H1 (cell line): ENCODE measurements around the gene CACNA1A. TPM values are rescaled to one million over a fixed set of nuclear protein-coding genes. Genes with fewer than 3 reads are reported as not detected.

Source experiments
- CTCF ChIA-PET: fragments of 300-600 bp; sonication (Branson Sonifier 250); formaldehyde crosslinking; loops from one replicate; lab custom pipeline; 2021; ENCODE audit not compliant: partially characterized antibody; lab: Charles Lee
- POLR2A ChIA-PET: fragments of 300-600 bp; sonication (Branson Sonifier 250); formaldehyde crosslinking; loops from one replicate; lab custom pipeline; 2021; ENCODE audit warnings: inconsistent platforms; ENCODE audit not compliant: partially characterized antibody; lab: Charles Lee
- DNase-seq, 2 experiments: peaks; one replicate each; pipeline versions ENCODE4 v3.0.0 to v3.0.0-alpha.2; 2010 to 2022; ENCODE audit warnings: low spot score in 2 of 2, low read depth in 1 of 2, mixed read lengths in 1 of 2
- FAIRE-seq: peaks from 2 replicates; lab custom pipeline; 2011; peaks lifted over from hg19 to GRCh38; lab: Jason Lieb, UNC
- H2AFZ ChIP-seq: 2 replicates; pipeline ENCODE4 v1.8.1; 2012; ENCODE audit warnings: low read length, inconsistent platforms
- H2AK5ac ChIP-seq: 2 replicates; pipeline ENCODE4 v1.6.1; 2013; ENCODE audit warnings: low read depth, low read length
- H2BK120ac ChIP-seq: replicated peaks from 2 replicates; pipeline ENCODE3; 2013; ENCODE audit warnings: low read depth, low read length, inconsistent platforms
- H2BK12ac ChIP-seq: 2 replicates; pipeline ENCODE4 v1.6.1; 2013; ENCODE audit warnings: low read depth, low read length
- H2BK15ac ChIP-seq: 2 replicates; pipeline ENCODE4 v1.6.1; 2013; ENCODE audit warnings: low read length
- H2BK20ac ChIP-seq: 2 replicates; pipeline ENCODE4 v1.6.1; 2013; ENCODE audit warnings: low read length
- H2BK5ac ChIP-seq: 2 replicates; pipeline ENCODE4 v1.6.1; 2013; ENCODE audit warnings: low read depth, low read length
- H3K14ac ChIP-seq: 2 replicates; pipeline ENCODE4 v1.6.1; 2013; ENCODE audit warnings: inconsistent platforms; ENCODE audit not compliant: insufficient read length
- H3K18ac ChIP-seq: 2 replicates; pipeline ENCODE4 v1.6.1; 2013; ENCODE audit warnings: low read length; ENCODE audit errors: extremely low read depth
- H3K23ac ChIP-seq: 2 replicates; pipeline ENCODE4 v1.6.1; 2013; ENCODE audit warnings: inconsistent platforms; ENCODE audit not compliant: insufficient read length
- H3K23me2 ChIP-seq: 2 replicates; pipeline ENCODE4 v1.6.1; 2013; ENCODE audit warnings: low read depth, low read length
- H3K27ac ChIP-seq: 2 replicates; pipeline ENCODE4 v1.6.1; 2011; ENCODE audit warnings: low read depth, low read length, inconsistent platforms
- H3K27me3 ChIP-seq, 4 experiments: replicated peaks in 1 of 4; 1 replicate in 1 of 4; 2 replicates in 3 of 4; pipeline versions ENCODE4 v1.6.1 to v1.8.1; 2011 to 2013; ENCODE audit warnings: low read length in 3 of 4, mild to moderate bottlenecking in 3 of 4, inconsistent platforms in 2 of 4, mixed read lengths in 2 of 4, moderate library complexity in 1 of 4; ENCODE audit not compliant: control insufficient read depth in 3 of 4, insufficient read depth in 3 of 4; ENCODE audit errors: extremely low read depth in 1 of 4
- H3K36me3 ChIP-seq, 4 experiments: 2 replicates each; pipeline versions ENCODE4 v1.6.1 to v1.8.1; 2011 to 2013; ENCODE audit warnings: mild to moderate bottlenecking in 4 of 4, low read length in 3 of 4, moderate library complexity in 2 of 4, control low read depth in 1 of 4, inconsistent platforms in 1 of 4; ENCODE audit not compliant: insufficient read depth in 4 of 4, control insufficient read depth in 2 of 4
- H3K4ac ChIP-seq: replicated peaks from 2 replicates; pipeline ENCODE3; 2013; ENCODE audit warnings: low read length, low read depth, mixed read lengths, inconsistent platforms; ENCODE audit not compliant: insufficient read length
- H3K4me1 ChIP-seq, 4 experiments: replicated peaks in 1 of 4; 1 replicate in 1 of 4; 2 replicates in 3 of 4; pipeline versions ENCODE4 v1.6.1 to v1.8.1; 2011 to 2013; ENCODE audit warnings: low read length in 3 of 4, inconsistent platforms in 2 of 4, mixed read lengths in 1 of 4; ENCODE audit not compliant: insufficient read depth in 4 of 4, control insufficient read depth in 3 of 4
- H3K4me2 ChIP-seq, 2 experiments: 2 replicates each; pipeline versions ENCODE4 v1.6.1 to v1.8.1; 2011 to 2013; ENCODE audit warnings: low read depth in 2 of 2, low read length in 2 of 2, control low read depth in 1 of 2, inconsistent platforms in 1 of 2, mild to moderate bottlenecking in 1 of 2; ENCODE audit not compliant: insufficient read depth in 1 of 2
- H3K4me3 ChIP-seq, 4 experiments: fragments of 200-600, 300-600 bp in 1 of 4; sonication (generic), shearing (Covaris generic), sonication (Bioruptor Twin) in 1 of 4; 2 replicates each; pipeline versions ENCODE4 v1.5.1 to v1.8.1; 2011 to 2016; ENCODE audit warnings: low read length in 4 of 4, low read depth in 3 of 4, control low read depth in 2 of 4, inconsistent platforms in 2 of 4, mild to moderate bottlenecking in 2 of 4, mixed read lengths in 1 of 4, moderate library complexity in 1 of 4; ENCODE audit not compliant: insufficient read depth in 2 of 4; ENCODE audit errors: extremely low read depth in 1 of 4
- H3K56ac ChIP-seq: replicated peaks from 2 replicates; pipeline ENCODE3; 2013; ENCODE audit warnings: low read depth, mild to moderate bottlenecking, mixed read lengths, low read length, inconsistent platforms; ENCODE audit not compliant: insufficient read length
- H3K79me1 ChIP-seq: 2 replicates; pipeline ENCODE4 v1.6.1; 2013; ENCODE audit warnings: low read depth, low read length, control low read depth
- H3K79me2 ChIP-seq, 2 experiments: 2 replicates each; pipeline versions ENCODE4 v1.6.1 to v1.8.1; 2012 to 2013; ENCODE audit warnings: low read length in 2 of 2, mild to moderate bottlenecking in 2 of 2, inconsistent platforms in 1 of 2; ENCODE audit not compliant: insufficient read depth in 2 of 2, control insufficient read depth in 1 of 2
- H3K9ac ChIP-seq, 4 experiments: replicated peaks in 1 of 4; 1 replicate in 1 of 4; 2 replicates in 3 of 4; pipeline versions ENCODE4 v1.6.1 to v1.8.1; 2011 to 2013; ENCODE audit warnings: low read depth in 3 of 4, low read length in 3 of 4, control low read depth in 2 of 4, mild to moderate bottlenecking in 2 of 4, moderate library complexity in 2 of 4, inconsistent platforms in 1 of 4; ENCODE audit errors: extremely low read depth in 1 of 4
- H3K9me3 ChIP-seq, 2 experiments: 2 replicates each; pipeline versions ENCODE4 v1.6.1 to v1.8.1; 2012 to 2013; ENCODE audit warnings: mild to moderate bottlenecking in 2 of 2, moderate library complexity in 2 of 2, control low read depth in 1 of 2, inconsistent platforms in 1 of 2, low read depth in 1 of 2, low read length in 1 of 2, mixed read lengths in 1 of 2; ENCODE audit not compliant: insufficient read depth in 2 of 2
- H4K20me1 ChIP-seq, 2 experiments: replicated peaks in 1 of 2; 2 replicates each; pipeline versions ENCODE3 to v1.8.1; 2011 to 2013; ENCODE audit warnings: inconsistent platforms in 2 of 2, low read length in 2 of 2, mild to moderate bottlenecking in 1 of 2; ENCODE audit not compliant: insufficient read depth in 2 of 2, control insufficient read depth in 1 of 2
- H4K5ac ChIP-seq: 2 replicates; pipeline ENCODE4 v1.6.1; 2013; ENCODE audit warnings: low read length, low read depth, mixed read lengths, inconsistent platforms; ENCODE audit not compliant: insufficient read length
- H4K8ac ChIP-seq: 2 replicates; pipeline ENCODE4 v1.8.0; 2013; ENCODE audit warnings: mild to moderate bottlenecking, moderate library complexity, low read length, inconsistent platforms; ENCODE audit not compliant: insufficient read depth; ENCODE audit errors: extremely low read depth
- H4K91ac ChIP-seq: replicated peaks from 2 replicates; pipeline ENCODE3; 2013; ENCODE audit warnings: low read length, mixed read lengths, inconsistent platforms; ENCODE audit not compliant: insufficient read length
- BRCA1 ChIP-seq: IDR thresholded peaks from 2 replicates; pipeline ENCODE4 v1.6.1; 2012; ENCODE audit warnings: low read depth, low read length, improper control_type of control experiment
- CBX8 ChIP-seq: fragments of 300-800, 300-1000 bp; sonication (generic); IDR thresholded peaks from 2 replicates; pipeline ENCODE4 v1.7.1; 2016; ENCODE audit warnings: low read depth, low read length, borderline replicate concordance
- CREB1 ChIP-seq: IDR thresholded peaks from 2 replicates; pipeline ENCODE4 v1.6.1; 2012; ENCODE audit warnings: inconsistent platforms
- JUN ChIP-seq: IDR thresholded peaks from 2 replicates; pipeline ENCODE4 v1.6.1; 2011; ENCODE audit warnings: low read depth, mild to moderate bottlenecking, improper control_type of control experiment, low read length
- JUND ChIP-seq: IDR thresholded peaks from 2 replicates; pipeline ENCODE4 v1.6.1; 2011; ENCODE audit warnings: mild to moderate bottlenecking, improper control_type of control experiment, low read length
- KDM1A ChIP-seq: fragments of 200-600, 300-600 bp; sonication (generic); IDR thresholded peaks from 2 replicates; pipeline ENCODE4 v1.7.1; 2016; ENCODE audit warnings: mild to moderate bottlenecking, low read length, borderline replicate concordance
- KDM4A ChIP-seq: IDR thresholded peaks from one replicate; pipeline ENCODE4 v1.7.1; 2012; ENCODE audit warnings: low read depth, mild to moderate bottlenecking, moderate library complexity, low read length, inconsistent platforms; ENCODE audit not compliant: severe bottlenecking
- RAD21 ChIP-seq, 2 experiments: IDR thresholded peaks in 1 of 2; conservative IDR thresholded peaks in 1 of 2; 2 replicates each; pipeline ENCODE4 v1.6.1; 2011; ENCODE audit warnings: low read depth in 2 of 2, low read length in 2 of 2, improper control_type of control experiment in 1 of 2, inconsistent platforms in 1 of 2, mild to moderate bottlenecking in 1 of 2, moderate library complexity in 1 of 2
- RFX5 ChIP-seq: IDR thresholded peaks from 2 replicates; pipeline ENCODE4 v1.6.1; 2011; ENCODE audit warnings: low read depth, low read length, improper control_type of control experiment, borderline replicate concordance
- TBP ChIP-seq: IDR thresholded peaks from 2 replicates; pipeline ENCODE4 v1.6.1; 2011; ENCODE audit warnings: low read depth, low read length, improper control_type of control experiment
- TEAD4 ChIP-seq: IDR thresholded peaks from 2 replicates; pipeline ENCODE4 v1.6.1; 2012; ENCODE audit warnings: low read depth, low read length, inconsistent platforms, mixed read lengths
- WGBS, 2 experiments: shearing (Covaris generic) in 1 of 2; methylation state at CpG; one replicate each; pipeline versions ENCODE4 v1.1.6 to v1.1.7; 2013 to 2015; ENCODE audit warnings: low lambda C conversion rate in 2 of 2, mixed read lengths in 2 of 2, inconsistent platforms in 1 of 2, low coverage in 1 of 2, missing lambda C conversion rate in 1 of 2; ENCODE audit not compliant: insufficient replicate concordance in 2 of 2, insufficient coverage in 1 of 2, insufficient read length in 1 of 2; ENCODE audit errors: extremely low coverage in 1 of 2, missing lambda C conversion rate in 1 of 2; 5-methylcytosine and 5-hydroxymethylcytosine counted together
- polyA plus RNA-seq, 7 experiments: library from polyadenylated mRNA; depleted of rRNA in 3 of 7; stranded (reverse) in 5 of 7; unstranded in 2 of 7; fragments of >200 nt in 5 of 7; fragments of 200-250 nt in 2 of 7; gene quantifications; 1 replicate in 5 of 7; 2 replicates in 1 of 7; 4 replicates in 1 of 7; pipeline versions ENCODE4 v1.2.1 to v1.2.3, GENCODE V29; 2011 to 2013; ENCODE audit warnings: missing spikeins in 2 of 7, mixed read lengths in 2 of 7
- total RNA-seq: library from RNA; stranded (reverse); fragmentation: NEBNext Ultra II Directional; extraction: Animal tissue kit (Norgen Biotek cat#: 25700); gene quantifications from 2 replicates; pipeline ENCODE4 v1.2.1, GENCODE V29; 2021
- TF ChIP-seq, protein P1 (sequence below), 3 experiments: IDR thresholded peaks; 1 replicate in 2 of 3; 2 replicates in 1 of 3; pipeline versions ENCODE4 v1.5.1 to v1.6.1; 2011; ENCODE audit warnings: low read length in 3 of 3, mild to moderate bottlenecking in 3 of 3, inconsistent platforms in 2 of 3, low read depth in 1 of 3, moderate library complexity in 1 of 3; ENCODE audit not compliant: insufficient read depth in 1 of 3; ENCODE audit errors: control extremely low read depth in 1 of 3

CACNA1A gene
- total and polyA plus RNA-seq, 2 of the 8 experiments (the other 6 are each of a cell fraction or from before 2014, with no cell fraction given): 10.7 to 25.3 TPM

DNA sequence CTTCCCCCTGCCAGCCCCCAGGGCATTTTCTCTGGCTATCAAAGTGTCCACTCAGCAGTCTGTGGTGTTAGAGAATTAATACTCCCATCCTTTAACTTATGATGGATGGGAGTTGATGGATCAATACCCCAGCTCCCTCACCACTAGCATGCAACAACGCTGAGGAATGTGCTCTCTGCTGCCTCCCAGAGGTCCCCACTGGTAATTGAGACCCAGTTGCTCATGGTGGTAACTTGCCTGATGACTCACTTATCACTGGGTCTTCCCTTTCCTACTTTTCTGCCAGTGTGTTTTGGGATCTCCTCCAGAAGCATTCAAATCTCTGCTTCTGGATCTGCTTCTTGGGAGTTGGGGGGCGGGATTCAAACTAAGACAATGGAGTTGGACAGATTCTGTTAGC is 20.3 kb upstream of the CACNA1A start:
- no peak overlapping the region for H4K5ac ChIP-seq
- WGBS, 2 experiments: 14% methylated on average over 2 of the region's 2 CpGs; no CpG with 5 or more reads in 1 of the 2 experiments
- no peak overlapping the region for H2AFZ ChIP-seq
- no peak overlapping the region for H3K4me2 ChIP-seq
- H3K27ac ChIP-seq: no peak overlapping the region
- ChIA-PET CTCF (interaction anchor here (0.6 to 4.9 kb wide), 28 partner anchors 8 to 331 kb away, joined by 3 to 38 read pairs (median 4); no protein-coding TSS in a partner anchor), POLR2A (no interaction called here)
- no peaks in the 10 kb centered on the region for H3K9me3 ChIP-seq
- no peaks in the 10 kb centered on the region for H3K36me3 ChIP-seq
- H3K18ac ChIP-seq: no peak overlapping the region
- H2AK5ac ChIP-seq: no peak overlapping the region
- peak; percentile 97 for FAIRE-seq
- no peak overlapping the region for H3K4me3 ChIP-seq
- H3K23me2 ChIP-seq: no peaks in the 10 kb centered on the region; the same call in 1 of the 2 replicates
- no peak overlapping the region for H2BK15ac ChIP-seq
- no peak overlapping the region for H2BK12ac ChIP-seq
- peak; percentile 56 to 83 for DNase-seq
- H3K79me1 ChIP-seq: no peaks in the 10 kb centered on the region
- no peak overlapping the region for H4K8ac ChIP-seq
- no peak overlapping the region for H3K56ac ChIP-seq
- H3K4ac ChIP-seq: no peak overlapping the region
- H2BK120ac ChIP-seq: no peak overlapping the region
- H3K27me3 ChIP-seq: no peaks in the 10 kb centered on the region; a peak in 1 of 7 replicates
- H4K91ac ChIP-seq: no peak overlapping the region
- H2BK5ac ChIP-seq: no peak overlapping the region
- H3K9ac ChIP-seq: no peak overlapping the region
- H3K79me2 ChIP-seq: no peaks in the 10 kb centered on the region
- no peak overlapping the region for H3K14ac ChIP-seq
- no peak overlapping the region for H2BK20ac ChIP-seq
- H3K4me1 ChIP-seq: no peaks in the 10 kb centered on the region
- no peak overlapping the region for H3K23ac ChIP-seq
- TF ChIP-seq TBP (no peak), RFX5 (peak; percentile 76; the same call in 1 of the 2 replicates), KDM4A (no peak), JUN (0 out of 2 replicates have a peak, but pooled peaks have one; percentile 44), RAD21 (IDR thresholded peaks at IDR 0.05 in 1 of 2, conservative IDR thresholded peaks at IDR 0.05 in 1 of 2; ENCODE audit: low read depth in 2 of 2, low read length in 2 of 2) (peak; percentile 59 to 67), TEAD4 (peak; percentile 95), CREB1 (peak; percentile 45), BRCA1 (no peak), JUND (peak; percentile 93), CBX8 (no peak), KDM1A (no peak)
- TF ChIP-seq, protein P1, sequence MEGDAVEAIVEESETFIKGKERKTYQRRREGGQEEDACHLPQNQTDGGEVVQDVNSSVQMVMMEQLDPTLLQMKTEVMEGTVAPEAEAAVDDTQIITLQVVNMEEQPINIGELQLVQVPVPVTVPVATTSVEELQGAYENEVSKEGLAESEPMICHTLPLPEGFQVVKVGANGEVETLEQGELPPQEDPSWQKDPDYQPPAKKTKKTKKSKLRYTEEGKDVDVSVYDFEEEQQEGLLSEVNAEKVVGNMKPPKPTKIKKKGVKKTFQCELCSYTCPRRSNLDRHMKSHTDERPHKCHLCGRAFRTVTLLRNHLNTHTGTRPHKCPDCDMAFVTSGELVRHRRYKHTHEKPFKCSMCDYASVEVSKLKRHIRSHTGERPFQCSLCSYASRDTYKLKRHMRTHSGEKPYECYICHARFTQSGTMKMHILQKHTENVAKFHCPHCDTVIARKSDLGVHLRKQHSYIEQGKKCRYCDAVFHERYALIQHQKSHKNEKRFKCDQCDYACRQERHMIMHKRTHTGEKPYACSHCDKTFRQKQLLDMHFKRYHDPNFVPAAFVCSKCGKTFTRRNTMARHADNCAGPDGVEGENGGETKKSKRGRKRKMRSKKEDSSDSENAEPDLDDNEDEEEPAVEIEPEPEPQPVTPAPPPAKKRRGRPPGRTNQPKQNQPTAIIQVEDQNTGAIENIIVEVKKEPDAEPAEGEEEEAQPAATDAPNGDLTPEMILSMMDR (IDR thresholded peaks at IDR 0.05; ENCODE audit: control extremely low read depth in 1 of 3, insufficient read depth in 1 of 3, low read depth in 1 of 3, low read length in 3 of 3): peak; percentile 74 to 92 (median 83)
- no peaks in the 10 kb centered on the region for H4K20me1 ChIP-seq
